WTC11 (cell line): Measurements from ENCODE around the gene ASCC3. TPM values are rescaled to one million over a fixed set of nuclear protein-coding genes. Genes with fewer than 3 reads are reported as not detected.

Experiments
- ATAC-seq: fragments of 200-7000 bp; cut with Tn5 transposase; 2 replicates; pipeline ENCODE4 v1.10.0; 2021; ENCODE audit warnings: mild to moderate bottlenecking, moderate library complexity
- CTCF ChIA-PET: fragments of 300-600 bp; sonication (Branson Sonifier 250); formaldehyde crosslinking; loops from one replicate; lab custom pipeline; 2021; ENCODE audit warnings: antibody characterized with exemption; lab: Charles Lee
- POLR2A ChIA-PET: fragments of 350-600 bp; sonication (Branson Sonifier 250); formaldehyde crosslinking; loops from one replicate; lab custom pipeline; 2021; ENCODE audit warnings: antibody characterized with exemption; lab: Charles Lee
- DNase-seq: peaks from one replicate; pipeline ENCODE4 v3.0.0; 2021; ENCODE audit warnings: low spot score
- H3K27ac Mint-ChIP-seq: 2 replicates; pipeline ENCODE4 v1.8.0; 2021; ENCODE audit warnings: mixed read lengths
- H3K27me3 Mint-ChIP-seq: 2 replicates; pipeline ENCODE4 v1.8.0; 2021; ENCODE audit warnings: low read depth, mild to moderate bottlenecking, moderate library complexity, mixed read lengths
- H3K36me3 Mint-ChIP-seq: 2 replicates; pipeline ENCODE4 v1.8.0; 2021; ENCODE audit warnings: mixed read lengths
- H3K4me1 Mint-ChIP-seq: 2 replicates; pipeline ENCODE4 v1.8.0; 2022; ENCODE audit warnings: mixed read lengths
- H3K4me3 Mint-ChIP-seq: 2 replicates; pipeline ENCODE4 v1.8.0; 2021; ENCODE audit warnings: mild to moderate bottlenecking, moderate library complexity, mixed read lengths
- H3K9me3 Mint-ChIP-seq: 2 replicates; pipeline ENCODE4 v1.8.0; 2021; ENCODE audit warnings: mixed read lengths
- EMX1 ChIP-seq: fragments of 250-450 bp; sonication (Bioruptor Pico); IDR thresholded peaks from 2 replicates; pipeline ENCODE4 v1.8.0; 2021; ENCODE audit warnings: mild to moderate bottlenecking
- ETV6 ChIP-seq: sonication (generic); formaldehyde crosslinking; IDR thresholded peaks from 2 replicates; pipeline ENCODE4 v1.8.1; 2022; ENCODE audit warnings: mild to moderate bottlenecking, missing genetic modification reagents
- GABPB1 ChIP-seq: sonication (generic); formaldehyde crosslinking; IDR thresholded peaks from 2 replicates; pipeline ENCODE4 v1.8.1; 2023; ENCODE audit warnings: mild to moderate bottlenecking, missing genetic modification reagents
- JUN ChIP-seq: sonication (generic); formaldehyde crosslinking; IDR thresholded peaks from 2 replicates; pipeline ENCODE4 v1.8.0; 2023; ENCODE audit warnings: mild to moderate bottlenecking, missing genetic modification reagents
- NR3C1 ChIP-seq: sonication (generic); formaldehyde crosslinking; conservative IDR thresholded peaks from 2 replicates; pipeline ENCODE4 v1.8.1; 2023; ENCODE audit warnings: low read depth, mild to moderate bottlenecking, missing genetic modification reagents
- SP1 ChIP-seq: sonication (generic); formaldehyde crosslinking; conservative IDR thresholded peaks from 2 replicates; pipeline ENCODE4 v1.8.1; 2022; ENCODE audit warnings: missing genetic modification reagents
- TP53 ChIP-seq: sonication (generic); formaldehyde crosslinking; IDR thresholded peaks from 2 replicates; pipeline ENCODE4 v1.8.1; 2023; ENCODE audit warnings: mild to moderate bottlenecking, missing genetic modification reagents
- ZBTB21 ChIP-seq: sonication (generic); formaldehyde crosslinking; IDR thresholded peaks from 2 replicates; pipeline ENCODE4 v1.8.1; 2023; ENCODE audit warnings: mild to moderate bottlenecking, missing genetic modification reagents, borderline replicate concordance
- total RNA-seq: library from RNA; stranded (reverse); gene quantifications from 3 replicates; pipeline ENCODE4 v1.2.3, GENCODE V29; 2021
- TF ChIP-seq, protein P1 (sequence below): fragments of 250-450 bp; sonication (Bioruptor Pico); IDR thresholded peaks from 2 replicates; pipeline ENCODE4 v1.8.0; 2021; ENCODE audit warnings: mild to moderate bottlenecking
- TF ChIP-seq, protein P2 (sequence below): sonication (generic); formaldehyde crosslinking; IDR thresholded peaks from 2 replicates; pipeline ENCODE4 v1.8.0; 2022; ENCODE audit warnings: mild to moderate bottlenecking, missing genetic modification reagents
- TF ChIP-seq, protein P3 (sequence below): sonication (generic); formaldehyde crosslinking; IDR thresholded peaks from 2 replicates; pipeline ENCODE4 v1.8.1; 2023; ENCODE audit warnings: mild to moderate bottlenecking, missing genetic modification reagents, borderline replicate concordance
- TF ChIP-seq, protein P4 (sequence below): fragments of 250-450 bp; sonication (Bioruptor Pico); conservative IDR thresholded peaks from 2 replicates; pipeline ENCODE4 v1.9.0; 2021; ENCODE audit warnings: mild to moderate bottlenecking
- TF ChIP-seq, protein P5 (sequence below): sonication (generic); formaldehyde crosslinking; IDR thresholded peaks from 2 replicates; pipeline ENCODE4 v1.8.1; 2023; ENCODE audit warnings: mild to moderate bottlenecking, moderate library complexity, missing genetic modification reagents
- TF ChIP-seq, protein P6 (sequence below): fragments of 250-450 bp; sonication (Bioruptor Pico); IDR thresholded peaks from 2 replicates; pipeline ENCODE4 v1.9.0; 2021; ENCODE audit warnings: mild to moderate bottlenecking

Gene ASCC3
- total RNA-seq, 1 experiment from 2014 or later = 80.7 TPM

DNA sequence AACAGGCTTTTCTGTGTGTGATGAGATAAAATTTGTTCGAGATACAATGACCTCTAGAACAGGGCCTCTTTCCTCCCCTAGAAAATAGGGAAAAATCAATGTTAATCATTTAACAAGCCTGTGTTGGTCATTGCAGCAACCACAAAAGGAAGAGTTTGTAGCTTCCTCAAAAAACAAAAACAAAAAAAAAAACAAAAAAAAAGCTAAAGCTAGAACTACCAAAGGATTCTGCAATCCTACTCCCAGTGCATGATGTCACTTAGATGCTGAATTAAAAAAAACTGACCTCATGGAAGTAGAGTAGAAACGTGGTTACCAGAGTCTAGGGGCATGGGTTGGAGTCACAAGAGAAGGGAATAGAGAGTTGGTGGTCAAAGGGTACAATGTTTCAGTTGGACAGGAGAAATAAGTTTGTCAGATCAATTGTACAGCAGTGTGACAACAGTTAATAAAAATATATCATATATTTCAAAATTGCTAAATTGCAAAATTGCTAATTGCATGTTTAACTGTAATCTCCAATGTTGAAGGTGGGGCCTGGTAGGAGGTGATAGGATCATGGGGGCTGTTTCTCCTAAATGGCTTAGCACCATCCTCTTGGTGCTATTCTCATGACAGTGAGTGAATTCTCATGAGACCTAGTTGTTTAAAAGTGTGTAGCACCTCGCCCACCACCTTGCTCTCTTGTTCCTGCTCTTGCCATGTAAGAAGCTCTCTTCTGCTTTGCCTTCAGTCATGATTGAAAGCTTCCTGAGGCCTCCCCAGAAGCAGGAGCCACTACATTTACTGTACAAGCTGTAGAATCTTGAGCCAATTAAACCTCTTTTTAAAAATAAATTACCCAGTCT is 253.0 kb downstream of the ASCC3 start:
- no peak overlapping the region for H3K27ac Mint-ChIP-seq
- H3K4me3 Mint-ChIP-seq = no peak overlapping the region
- POLR2A ChIA-PET = no interaction called here
- CTCF ChIA-PET = no interaction called here
- TF ChIP-seq NR3C1 (no peak), ETV6 (no peak), SP1 (no peak), TP53 (CRISPR knock-in tag) (no peak), JUN (CRISPR knock-in tag) (no peak), GABPB1 (CRISPR knock-in tag) (no peak), EMX1 (CRISPR knock-in tag) (no peak), ZBTB21 (CRISPR knock-in tag) (no peak)
- TF ChIP-seq, protein P1, sequence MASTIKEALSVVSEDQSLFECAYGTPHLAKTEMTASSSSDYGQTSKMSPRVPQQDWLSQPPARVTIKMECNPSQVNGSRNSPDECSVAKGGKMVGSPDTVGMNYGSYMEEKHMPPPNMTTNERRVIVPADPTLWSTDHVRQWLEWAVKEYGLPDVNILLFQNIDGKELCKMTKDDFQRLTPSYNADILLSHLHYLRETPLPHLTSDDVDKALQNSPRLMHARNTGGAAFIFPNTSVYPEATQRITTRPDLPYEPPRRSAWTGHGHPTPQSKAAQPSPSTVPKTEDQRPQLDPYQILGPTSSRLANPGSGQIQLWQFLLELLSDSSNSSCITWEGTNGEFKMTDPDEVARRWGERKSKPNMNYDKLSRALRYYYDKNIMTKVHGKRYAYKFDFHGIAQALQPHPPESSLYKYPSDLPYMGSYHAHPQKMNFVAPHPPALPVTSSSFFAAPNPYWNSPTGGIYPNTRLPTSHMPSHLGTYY (CRISPR knock-in tag) = no peak
- TF ChIP-seq, protein P2, sequence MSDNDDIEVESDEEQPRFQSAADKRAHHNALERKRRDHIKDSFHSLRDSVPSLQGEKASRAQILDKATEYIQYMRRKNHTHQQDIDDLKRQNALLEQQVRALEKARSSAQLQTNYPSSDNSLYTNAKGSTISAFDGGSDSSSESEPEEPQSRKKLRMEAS (CRISPR knock-in tag) = no peak
- TF ChIP-seq, protein P3, sequence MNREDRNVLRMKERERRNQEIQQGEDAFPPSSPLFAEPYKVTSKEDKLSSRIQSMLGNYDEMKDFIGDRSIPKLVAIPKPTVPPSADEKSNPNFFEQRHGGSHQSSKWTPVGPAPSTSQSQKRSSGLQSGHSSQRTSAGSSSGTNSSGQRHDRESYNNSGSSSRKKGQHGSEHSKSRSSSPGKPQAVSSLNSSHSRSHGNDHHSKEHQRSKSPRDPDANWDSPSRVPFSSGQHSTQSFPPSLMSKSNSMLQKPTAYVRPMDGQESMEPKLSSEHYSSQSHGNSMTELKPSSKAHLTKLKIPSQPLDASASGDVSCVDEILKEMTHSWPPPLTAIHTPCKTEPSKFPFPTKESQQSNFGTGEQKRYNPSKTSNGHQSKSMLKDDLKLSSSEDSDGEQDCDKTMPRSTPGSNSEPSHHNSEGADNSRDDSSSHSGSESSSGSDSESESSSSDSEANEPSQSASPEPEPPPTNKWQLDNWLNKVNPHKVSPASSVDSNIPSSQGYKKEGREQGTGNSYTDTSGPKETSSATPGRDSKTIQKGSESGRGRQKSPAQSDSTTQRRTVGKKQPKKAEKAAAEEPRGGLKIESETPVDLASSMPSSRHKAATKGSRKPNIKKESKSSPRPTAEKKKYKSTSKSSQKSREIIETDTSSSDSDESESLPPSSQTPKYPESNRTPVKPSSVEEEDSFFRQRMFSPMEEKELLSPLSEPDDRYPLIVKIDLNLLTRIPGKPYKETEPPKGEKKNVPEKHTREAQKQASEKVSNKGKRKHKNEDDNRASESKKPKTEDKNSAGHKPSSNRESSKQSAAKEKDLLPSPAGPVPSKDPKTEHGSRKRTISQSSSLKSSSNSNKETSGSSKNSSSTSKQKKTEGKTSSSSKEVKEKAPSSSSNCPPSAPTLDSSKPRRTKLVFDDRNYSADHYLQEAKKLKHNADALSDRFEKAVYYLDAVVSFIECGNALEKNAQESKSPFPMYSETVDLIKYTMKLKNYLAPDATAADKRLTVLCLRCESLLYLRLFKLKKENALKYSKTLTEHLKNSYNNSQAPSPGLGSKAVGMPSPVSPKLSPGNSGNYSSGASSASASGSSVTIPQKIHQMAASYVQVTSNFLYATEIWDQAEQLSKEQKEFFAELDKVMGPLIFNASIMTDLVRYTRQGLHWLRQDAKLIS (CRISPR knock-in tag) = no peak
- TF ChIP-seq, protein P4, sequence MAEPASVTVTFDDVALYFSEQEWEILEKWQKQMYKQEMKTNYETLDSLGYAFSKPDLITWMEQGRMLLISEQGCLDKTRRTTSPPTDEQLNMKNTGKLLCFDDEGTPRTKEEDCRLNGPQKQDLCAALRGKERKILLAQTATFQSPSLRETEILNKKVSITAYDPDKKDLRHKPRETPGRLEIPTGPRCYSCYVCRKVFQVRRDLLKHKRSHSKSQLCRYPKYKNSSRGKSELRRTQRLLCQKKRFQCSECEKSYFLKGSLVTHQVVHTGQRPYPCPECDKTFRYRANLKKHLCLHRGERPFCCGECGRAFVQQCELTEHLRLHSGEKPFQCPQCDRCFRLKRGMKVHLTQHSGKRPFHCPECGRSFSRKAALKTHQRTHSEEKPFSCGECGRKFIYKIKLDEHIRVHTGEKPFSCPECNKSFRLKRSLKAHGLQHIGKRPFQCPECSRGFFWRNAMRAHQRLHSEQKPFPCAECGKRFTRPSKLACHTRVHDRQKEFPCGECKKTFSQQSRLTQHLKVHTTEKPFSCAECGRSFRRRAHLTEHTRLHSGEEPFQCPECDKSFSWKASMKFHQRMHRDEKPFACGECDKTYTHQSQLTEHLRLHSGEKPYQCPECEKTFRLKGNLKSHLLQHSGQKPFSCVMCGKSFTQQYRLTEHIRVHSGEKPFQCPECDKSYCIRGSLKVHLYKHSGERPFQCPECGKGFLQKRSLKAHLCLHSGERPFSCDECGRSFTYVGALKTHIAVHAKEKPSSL (CRISPR knock-in tag) = no peak
- TF ChIP-seq, protein P5, sequence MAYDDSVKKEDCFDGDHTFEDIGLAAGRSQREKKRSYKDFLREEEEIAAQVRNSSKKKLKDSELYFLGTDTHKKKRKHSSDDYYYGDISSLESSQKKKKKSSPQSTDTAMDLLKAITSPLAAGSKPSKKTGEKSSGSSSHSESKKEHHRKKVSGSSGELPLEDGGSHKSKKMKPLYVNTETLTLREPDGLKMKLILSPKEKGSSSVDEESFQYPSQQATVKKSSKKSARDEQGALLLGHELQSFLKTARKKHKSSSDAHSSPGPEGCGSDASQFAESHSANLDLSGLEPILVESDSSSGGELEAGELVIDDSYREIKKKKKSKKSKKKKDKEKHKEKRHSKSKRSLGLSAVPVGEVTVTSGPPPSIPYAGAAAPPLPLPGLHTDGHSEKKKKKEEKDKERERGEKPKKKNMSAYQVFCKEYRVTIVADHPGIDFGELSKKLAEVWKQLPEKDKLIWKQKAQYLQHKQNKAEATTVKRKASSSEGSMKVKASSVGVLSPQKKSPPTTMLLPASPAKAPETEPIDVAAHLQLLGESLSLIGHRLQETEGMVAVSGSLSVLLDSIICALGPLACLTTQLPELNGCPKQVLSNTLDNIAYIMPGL (CRISPR knock-in tag) = no peak
- TF ChIP-seq, protein P6, sequence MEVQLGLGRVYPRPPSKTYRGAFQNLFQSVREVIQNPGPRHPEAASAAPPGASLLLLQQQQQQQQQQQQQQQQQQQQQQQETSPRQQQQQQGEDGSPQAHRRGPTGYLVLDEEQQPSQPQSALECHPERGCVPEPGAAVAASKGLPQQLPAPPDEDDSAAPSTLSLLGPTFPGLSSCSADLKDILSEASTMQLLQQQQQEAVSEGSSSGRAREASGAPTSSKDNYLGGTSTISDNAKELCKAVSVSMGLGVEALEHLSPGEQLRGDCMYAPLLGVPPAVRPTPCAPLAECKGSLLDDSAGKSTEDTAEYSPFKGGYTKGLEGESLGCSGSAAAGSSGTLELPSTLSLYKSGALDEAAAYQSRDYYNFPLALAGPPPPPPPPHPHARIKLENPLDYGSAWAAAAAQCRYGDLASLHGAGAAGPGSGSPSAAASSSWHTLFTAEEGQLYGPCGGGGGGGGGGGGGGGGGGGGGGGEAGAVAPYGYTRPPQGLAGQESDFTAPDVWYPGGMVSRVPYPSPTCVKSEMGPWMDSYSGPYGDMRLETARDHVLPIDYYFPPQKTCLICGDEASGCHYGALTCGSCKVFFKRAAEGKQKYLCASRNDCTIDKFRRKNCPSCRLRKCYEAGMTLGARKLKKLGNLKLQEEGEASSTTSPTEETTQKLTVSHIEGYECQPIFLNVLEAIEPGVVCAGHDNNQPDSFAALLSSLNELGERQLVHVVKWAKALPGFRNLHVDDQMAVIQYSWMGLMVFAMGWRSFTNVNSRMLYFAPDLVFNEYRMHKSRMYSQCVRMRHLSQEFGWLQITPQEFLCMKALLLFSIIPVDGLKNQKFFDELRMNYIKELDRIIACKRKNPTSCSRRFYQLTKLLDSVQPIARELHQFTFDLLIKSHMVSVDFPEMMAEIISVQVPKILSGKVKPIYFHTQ (CRISPR knock-in tag) = no peak
- H3K27me3 Mint-ChIP-seq = no peaks in the 10 kb centered on the region
- no peaks in the 10 kb centered on the region for H3K9me3 Mint-ChIP-seq
- peaks cover 12% of the 10 kb centered on the region for H3K36me3 Mint-ChIP-seq
- no peak for ATAC-seq
- no peak for DNase-seq
- H3K4me1 Mint-ChIP-seq = no peaks in the 10 kb centered on the region
